ENCODE data around the gene NPNT.
A peak's percentile ranks its signal among the peaks of the same experiment; 100 is the strongest.

Gene NPNT

GRCh38 chr4:105896984-105897775, 1.9 kb downstream of the NPNT start:
- ATAC-seq = no peak
- TF ChIP-seq ZFP30 (CRISPR knock-in tag; IDR thresholded peaks at IDR 0.05) (no peak), POU6F1 (CRISPR knock-in tag; IDR thresholded peaks at IDR 0.05; ENCODE audit: borderline replicate concordance, low read depth) (no peak), ZFP3 (CRISPR knock-in tag; IDR thresholded peaks at IDR 0.05) (no peak), ZNF565 (CRISPR knock-in tag; conservative IDR thresholded peaks at IDR 0.05; ENCODE audit: low read depth) (no peak)

GRCh38 chr4:105900541-105900940, 5.3 kb downstream of the NPNT start:
- ATAC-seq = no peak
- TF ChIP-seq CREB5 (CRISPR knock-in tag; IDR thresholded peaks at IDR 0.05; ENCODE audit: low read depth) (no peak), ZFP3 (CRISPR knock-in tag; IDR thresholded peaks at IDR 0.05) (no peak), TSHZ2 (CRISPR knock-in tag; IDR thresholded peaks at IDR 0.05) (no peak), PATZ1 (CRISPR knock-in tag; IDR thresholded peaks at IDR 0.05; ENCODE audit: borderline replicate concordance) (no peak)

- no peak for ATAC-seq
- TF ChIP-seq OSR1 (CRISPR knock-in tag; IDR thresholded peaks at IDR 0.05) = no peak
Observed at GRCh38 chr4:105902550-105903262, 7.4 kb downstream of the NPNT start.

GRCh38 chr4:105909787-105910281, 14.6 kb downstream of the NPNT start:
- peak; percentile 49; the same call in 2 of the 3 replicates for ATAC-seq
- TF ChIP-seq TCF4 (CRISPR knock-in tag; IDR thresholded peaks at IDR 0.05; ENCODE audit: borderline replicate concordance) (no peak), TOX (CRISPR knock-in tag; IDR thresholded peaks at IDR 0.05; ENCODE audit: borderline replicate concordance) (no peak), ZC3H10 (CRISPR knock-in tag; IDR thresholded peaks at IDR 0.05) (no peak), ZNF70 (CRISPR knock-in tag; IDR thresholded peaks at IDR 0.05) (no peak), CREB5 (CRISPR knock-in tag; IDR thresholded peaks at IDR 0.05; ENCODE audit: low read depth) (no peak), TSHZ2 (CRISPR knock-in tag; IDR thresholded peaks at IDR 0.05) (no peak), ZFP30 (CRISPR knock-in tag; IDR thresholded peaks at IDR 0.05) (no peak), ESRRG (CRISPR knock-in tag; IDR thresholded peaks at IDR 0.05) (no peak), POU6F1 (CRISPR knock-in tag; IDR thresholded peaks at IDR 0.05; ENCODE audit: borderline replicate concordance, low read depth) (no peak), GLIS3 (CRISPR knock-in tag; IDR thresholded peaks at IDR 0.05) (no peak), ISL1 (CRISPR knock-in tag; IDR thresholded peaks at IDR 0.05) (no peak), SNAI2 (CRISPR knock-in tag; IDR thresholded peaks at IDR 0.05) (no peak), RARB (CRISPR knock-in tag; IDR thresholded peaks at IDR 0.05) (no peak), ZFP3 (CRISPR knock-in tag; IDR thresholded peaks at IDR 0.05) (no peak), CSRNP3 (CRISPR knock-in tag; IDR thresholded peaks at IDR 0.05) (no peak)

Data from SK-N-SH treated with all-trans-retinoic acid at 6 μM for 48 hours (cell line).